Activated T-cell treated with anti-CD3 and anti-CD28 coated beads, Interleukin-2, amount 50 U/mL, for 72 hours (primary cell): ENCODE data around the gene OR56A4. TPM values are rescaled to one million over a fixed set of nuclear protein-coding genes. Genes with fewer than 3 reads are reported as not detected.

Experiments
- total RNA-seq, 2 donors: library from RNA; stranded (reverse); gene quantifications; one replicate each; pipeline ENCODE4 v1.2.3, GENCODE V29; 2022

OR56A4 gene
- total RNA-seq, 2 donors from 2014 or later = not detected

Other genes starting within 250 kb of the OR56A4 start
- not detected for gene OR52N5, start 223.6 kb downstream of the OR56A4 start, total RNA-seq
- under 1 TPM in 1 of 2 donors, not detected in 1; 0.23 TPM for gene OR52N1, start 215.7 kb downstream of the OR56A4 start, total RNA-seq
- gene OR52N2, start 198.0 kb downstream of the OR56A4 start, total RNA-seq = not detected
- not detected for gene OR52E6, start 165.0 kb downstream of the OR56A4 start, total RNA-seq
- gene OR52E8, start 149.3 kb downstream of the OR56A4 start, total RNA-seq = not detected
- gene OR52E4, start 126.3 kb downstream of the OR56A4 start, total RNA-seq = not detected
- gene OR52E5, start 113.7 kb downstream of the OR56A4 start, total RNA-seq = not detected
- gene OR56A3, start 64.7 kb downstream of the OR56A4 start, total RNA-seq = not detected
- not detected for gene OR56A5, start 38.5 kb downstream of the OR56A4 start, total RNA-seq
- not detected for gene OR52L1, start 20.0 kb downstream of the OR56A4 start, total RNA-seq
- not detected for gene OR56A1, start 23.8 kb upstream of the OR56A4 start, total RNA-seq
- gene OR56B4, start 100.7 kb upstream of the OR56A4 start, total RNA-seq = not detected
- gene OR52B2, start 163.4 kb upstream of the OR56A4 start, total RNA-seq = not detected
- gene OR52W1, start 192.3 kb upstream of the OR56A4 start, total RNA-seq = not detected
- not detected for gene C11orf42, start 198.6 kb upstream of the OR56A4 start, total RNA-seq
- gene FHIP1B, start 227.7 kb upstream of the OR56A4 start, total RNA-seq = 10 to 100 TPM; 22.8 to 26.8 TPM
- under 1 TPM; 0.29 to 0.46 TPM for gene CNGA4, start 232.1 kb upstream of the OR56A4 start, total RNA-seq